T-helper 9 cell (primary cell): Measurements from ENCODE around the gene SLC4A1.

Source experiments
- DNase-seq: peaks from one replicate; pipeline ENCODE4 v3.0.0-alpha.2; 2020

SLC4A1 gene

GRCh38 chr17:44219616-44220212, 48.2 kb downstream of the SLC4A1 start, which contains the start of gene UBTF:
Gene UBTF, minus strand, starts transcription at chr17:44219675. Its CDS starts 1,446 bp downstream, at chr17:44218229.
- DNase-seq: peak; percentile 68

- DNase-seq: peak; percentile 57
These were observed 48.8 kb downstream of the SLC4A1 start for GRCh38 chr17:44219108-44219615.

GRCh38 chr17:44218344-44219107, 49.4 kb downstream of the SLC4A1 start:
- peak; percentile 80 for DNase-seq

DNA sequence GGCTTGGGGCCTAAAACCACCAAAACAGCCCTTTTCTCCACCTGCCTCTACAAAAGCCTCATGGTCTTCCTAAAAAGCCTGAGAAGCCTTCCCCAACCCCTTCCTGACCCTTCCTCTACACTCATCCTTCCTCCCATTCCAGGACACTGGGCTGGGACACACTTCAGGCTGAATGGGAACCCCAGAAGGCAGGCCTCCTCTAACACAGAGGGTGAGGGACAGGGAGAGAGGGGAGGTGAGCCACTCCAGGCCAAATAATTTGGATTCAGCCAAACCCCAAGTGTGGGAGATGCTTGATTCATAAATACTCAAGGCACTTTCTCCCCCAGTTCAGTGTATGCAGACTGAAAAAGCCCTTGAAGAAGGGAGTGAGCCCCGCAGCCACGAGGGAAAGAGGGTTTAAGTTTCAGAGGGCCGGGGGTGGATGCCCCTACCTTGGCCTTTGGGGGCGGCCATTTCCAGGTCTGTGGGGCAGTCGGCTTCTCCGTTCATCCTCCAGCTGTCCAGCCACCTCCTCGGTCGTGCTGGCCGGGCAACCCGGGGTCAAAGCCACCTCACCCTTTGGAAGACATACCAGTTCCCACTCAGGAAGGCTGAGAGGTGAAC, 50.1 kb downstream of the SLC4A1 start:
- no peak for DNase-seq

DNA sequence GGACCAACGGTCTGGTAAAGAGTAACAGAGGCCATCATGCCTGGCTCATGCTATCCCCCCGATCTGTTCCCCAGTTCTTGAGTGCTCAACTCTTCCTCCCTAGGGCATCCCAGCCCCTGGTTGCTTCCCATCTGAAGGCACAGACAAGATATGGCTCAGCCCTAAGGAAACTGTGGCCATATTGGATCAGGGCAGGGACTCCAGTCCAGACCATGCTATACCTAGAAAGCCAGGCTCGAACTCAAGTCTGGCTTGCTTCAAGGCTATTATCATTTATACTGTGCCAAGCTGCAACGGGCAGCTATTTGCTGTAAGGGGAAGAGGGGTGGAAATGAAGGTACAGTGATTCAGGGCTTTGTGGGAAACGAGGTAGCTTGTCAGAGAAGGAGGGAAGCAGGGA, 51.2 kb downstream of the SLC4A1 start:
- no peak for DNase-seq

DNA sequence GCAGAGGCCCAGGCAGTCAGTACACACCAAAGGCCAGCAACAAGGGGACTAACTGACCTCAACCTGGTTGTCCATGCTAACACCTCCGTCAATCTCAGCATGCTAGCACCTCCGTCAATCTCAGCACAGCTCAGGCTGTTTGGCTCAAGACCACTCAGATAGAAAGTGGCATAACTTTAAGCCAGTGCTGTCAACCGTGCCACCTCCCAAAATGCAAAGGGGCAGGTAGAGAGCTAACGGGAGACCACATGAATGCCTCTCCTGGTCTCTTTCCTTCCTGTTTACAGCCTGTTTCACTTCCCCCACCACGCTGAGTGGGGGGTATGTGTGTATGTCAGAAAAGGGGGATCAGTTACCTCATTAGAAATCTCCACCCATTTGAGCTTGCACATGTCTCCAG, 51.8 kb downstream of the SLC4A1 start:
- DNase-seq: no peak

- no peak for DNase-seq
These were observed 53.0 kb downstream of the SLC4A1 start for GRCh38 chr17:44214896-44215295.

- DNase-seq: no peak
These were observed 53.8 kb downstream of the SLC4A1 start for GRCh38 chr17:44214230-44214494.

GRCh38 chr17:44213403-44214229, 54.3 kb downstream of the SLC4A1 start:
- no peak for DNase-seq

GRCh38 chr17:44212507-44213402, 55.2 kb downstream of the SLC4A1 start:
- DNase-seq: no peak

- DNase-seq: no peak
These were observed 56.4 kb downstream of the SLC4A1 start for GRCh38 chr17:44211281-44212265.

DNA sequence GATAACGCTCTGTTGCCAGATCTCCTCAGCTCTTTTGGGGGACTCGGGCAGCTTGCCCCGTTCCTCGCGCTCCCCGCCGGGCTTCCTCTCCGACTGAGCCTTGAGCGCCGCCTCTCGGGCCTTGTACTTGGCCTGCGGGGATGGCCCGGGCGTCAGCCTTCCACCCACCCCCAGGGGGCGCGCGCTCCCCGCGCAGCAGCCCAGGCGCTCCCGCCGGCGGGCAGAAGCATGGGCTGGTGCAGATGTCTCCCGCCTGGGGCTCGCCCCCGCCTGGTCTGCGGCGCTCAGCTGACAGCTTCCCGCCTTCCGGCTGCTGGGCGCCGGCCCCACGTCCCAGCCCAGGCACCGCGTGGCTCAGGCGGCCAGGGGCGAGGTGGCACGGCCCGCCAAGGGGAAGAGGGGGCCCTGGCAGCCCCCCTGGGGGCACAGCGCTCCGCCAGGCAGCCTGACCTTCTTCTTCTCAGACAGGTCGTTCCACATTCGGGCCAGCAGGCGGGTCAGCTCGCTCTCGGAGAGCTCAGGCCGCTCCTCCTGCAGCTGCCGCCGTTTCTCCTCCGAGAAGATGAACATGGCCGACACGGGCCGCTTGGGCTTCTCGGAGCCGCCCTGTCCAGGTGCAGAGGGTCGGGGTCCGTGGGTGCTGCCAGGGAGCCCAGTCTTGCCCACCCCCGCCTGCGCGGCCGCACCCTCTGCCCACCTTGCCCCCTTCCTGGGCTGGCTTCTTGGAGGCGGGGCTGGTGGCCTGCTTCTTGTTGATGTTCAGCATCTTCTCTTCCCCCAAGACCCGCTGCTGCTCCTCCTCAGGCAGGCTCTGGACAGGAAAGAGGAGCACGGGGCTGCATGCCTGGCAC, 57.4 kb downstream of the SLC4A1 start:
- peak; percentile 88 for DNase-seq

GRCh38 chr17:44209786-44210341, 58.1 kb downstream of the SLC4A1 start:
- DNase-seq: no peak

DNA sequence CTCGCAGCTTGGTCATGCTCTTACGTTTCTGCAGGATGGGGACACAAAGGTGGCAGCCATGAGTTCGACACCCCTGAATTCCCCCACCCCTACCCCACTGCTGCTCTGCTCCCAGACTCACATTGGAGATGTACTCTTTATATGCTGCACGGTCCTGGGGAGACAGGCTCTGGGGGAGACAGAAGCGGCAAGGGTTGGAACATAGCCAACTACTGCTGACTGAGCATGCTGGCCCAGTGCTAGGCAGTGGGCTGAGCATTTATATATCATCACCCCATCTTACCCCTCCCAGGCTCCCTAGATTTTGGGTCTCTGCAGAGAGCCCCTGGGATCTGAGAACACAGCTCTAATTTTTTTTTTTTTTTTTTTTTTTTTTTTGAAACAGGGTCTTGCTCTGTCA, 60.2 kb downstream of the SLC4A1 start:
- no peak for DNase-seq

DNA sequence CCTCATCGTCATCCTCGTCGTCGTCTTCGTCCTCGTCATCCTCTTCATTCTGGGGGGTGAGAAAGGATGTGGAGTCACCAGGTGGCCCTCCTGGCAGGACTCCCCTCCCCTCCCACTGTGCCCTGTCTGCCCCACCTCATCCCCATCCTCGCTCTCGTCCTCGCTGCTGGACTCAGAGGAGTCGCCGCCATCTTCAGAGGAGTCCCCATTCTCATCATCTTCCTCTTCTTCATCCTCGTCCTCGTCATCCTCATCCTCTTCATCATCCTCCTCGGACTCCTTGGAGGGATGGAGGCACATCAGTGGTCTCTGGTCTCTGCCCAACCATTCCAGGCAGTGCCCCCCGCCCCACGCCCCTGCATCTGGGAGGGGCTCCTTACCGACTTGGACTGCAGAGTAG, 60.6 kb downstream of the SLC4A1 start:
- no peak for DNase-seq

DNA sequence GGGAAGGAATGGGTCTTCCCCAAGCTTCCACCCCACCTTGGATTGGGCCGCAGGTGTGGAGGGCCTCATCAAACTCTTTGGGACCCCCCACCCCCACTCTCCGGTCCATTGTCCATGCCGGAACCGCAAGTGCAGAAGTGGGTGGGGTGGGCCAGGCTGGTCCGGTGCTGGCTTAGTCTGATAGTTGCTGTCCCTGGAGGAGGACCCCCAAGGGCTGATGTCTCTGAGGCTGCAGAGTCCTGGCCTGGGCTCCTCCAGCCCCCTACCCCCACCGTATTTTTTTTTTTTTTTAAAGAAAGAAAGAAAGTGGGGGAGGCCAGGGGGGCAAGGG, 61.1 kb downstream of the SLC4A1 start:
- DNase-seq: no peak

- DNase-seq: no peak
These were observed 61.7 kb downstream of the SLC4A1 start for GRCh38 chr17:44205962-44206824.

- no peak for DNase-seq
These were observed 63.5 kb downstream of the SLC4A1 start for GRCh38 chr17:44204441-44204882.
